Motor neuron (in vitro differentiated cells): ENCODE data around the gene NOP9. TPM values are rescaled to one million over a fixed set of nuclear protein-coding genes. Genes with fewer than 3 reads are reported as not detected.
A peak's percentile ranks its signal among the peaks of the same experiment; 100 is the strongest.

Experiments used
- ATAC-seq, 8 experiments: fragments of 200-7000 bp; cut with Tn5 transposase; replicated peaks in 6 of 8; 2 replicates each; pipeline ENCODE4 v1.8.0; 2021; ENCODE audit warnings: mild to moderate bottlenecking in 8 of 8, moderate library complexity in 8 of 8
- H3K27ac ChIP-seq, 2 donors: fragments of 250-450 bp; sonication (Bioruptor Pico); 2 replicates each; pipeline ENCODE4 v1.9.0; 2021; ENCODE audit warnings: antibody characterized with exemption in 2 of 2, mild to moderate bottlenecking in 2 of 2, moderate library complexity in 1 of 2
- H3K4me1 ChIP-seq, 2 donors: fragments of 250-450 bp; sonication (Bioruptor Pico); replicated peaks in 1 of 2; 2 replicates each; pipeline ENCODE4 v1.6.1; 2021; ENCODE audit warnings: antibody characterized with exemption in 2 of 2, mild to moderate bottlenecking in 2 of 2, moderate library complexity in 1 of 2
- H3K4me3 ChIP-seq, 5 donors: fragments of 250-450 bp; sonication (Bioruptor Pico); 2 replicates each; pipeline ENCODE4 v1.9.0; 2021; ENCODE audit warnings: antibody characterized with exemption in 5 of 5, mild to moderate bottlenecking in 5 of 5, moderate library complexity in 4 of 5
- WGBS, 10 experiments: fragments of 450-650 bp; shearing (Covaris generic); methylation state at CpG; one replicate each; pipeline ENCODE4 v1.0.0; 2022; 5-methylcytosine and 5-hydroxymethylcytosine counted together
- in situ Hi-C, 9 experiments: fragments of 400-800 bp; cut with MboI; loops; one replicate each; pipeline ENCODE4 v1.15.0; 2021; ENCODE audit warnings: low sequenced_read_pairs in 9 of 9, low pct_unique_long_range_greater_than_20kb in 2 of 9; ENCODE audit not compliant: unreplicated experiment in 9 of 9
- total RNA-seq, 8 experiments: library from RNA; unstranded; fragments of 300-600 nt; gene quantifications; 2 replicates each; pipeline versions ENCODE4 v1.2.3 to v1.2.4, GENCODE V29; 2022

NOP9 gene
- total RNA-seq, 8 experiments from 2014 or later: 13.5 to 32.8 (median 16.6) TPM

DNA sequence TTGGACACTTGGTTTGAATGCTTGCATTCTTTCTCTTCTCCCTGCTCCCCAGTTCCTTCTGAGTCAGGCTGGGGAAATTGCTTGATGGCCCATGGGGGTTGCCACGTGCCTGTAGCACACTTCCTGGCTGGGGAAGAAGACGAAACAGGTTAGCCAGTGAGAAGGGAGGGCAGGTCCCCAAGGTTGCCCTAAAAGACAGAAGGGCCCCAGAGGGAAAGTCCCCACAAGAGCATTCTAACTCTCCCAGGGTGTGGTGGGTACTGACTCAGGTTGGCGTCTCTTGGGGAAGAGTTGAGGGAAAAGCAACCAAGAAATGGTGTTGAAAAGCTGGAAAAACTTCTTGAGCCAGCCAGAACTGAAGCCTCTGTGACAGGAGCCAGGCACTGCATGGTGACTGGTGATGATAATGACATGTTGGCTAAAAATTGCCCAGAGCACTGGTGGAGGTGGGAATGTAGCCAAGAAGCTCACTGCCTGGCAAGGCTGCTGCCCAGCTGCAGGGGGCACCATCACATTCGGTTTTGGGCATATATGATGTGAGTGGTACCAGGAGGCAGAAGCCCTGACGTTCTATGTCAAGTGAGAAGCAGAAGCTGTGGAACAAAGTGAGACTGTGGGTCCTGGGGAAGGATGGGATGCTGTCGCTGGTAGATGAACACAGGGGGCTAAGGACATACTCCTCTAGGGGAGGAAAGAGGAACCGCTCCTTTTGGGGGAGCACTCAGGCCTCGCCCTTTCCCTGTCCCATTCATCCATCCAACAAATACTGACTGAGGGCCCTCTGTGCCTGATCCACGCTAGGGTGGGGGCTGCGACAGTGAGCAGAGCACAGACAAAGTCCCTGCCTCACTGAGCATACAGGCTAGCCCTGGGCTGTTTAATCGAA lies 20.1 kb upstream of the NOP9 start:
- peak in 2 of 8 experiments; percentile 3 to 59 for ATAC-seq
- in situ Hi-C loops: no loop called here
- 60 to 100% (median 76%) methylated on average over 1 to 6 of the region's 11 CpGs; no CpG with 5 or more reads in 4 of the 10 experiments for WGBS, 10 experiments

DNA sequence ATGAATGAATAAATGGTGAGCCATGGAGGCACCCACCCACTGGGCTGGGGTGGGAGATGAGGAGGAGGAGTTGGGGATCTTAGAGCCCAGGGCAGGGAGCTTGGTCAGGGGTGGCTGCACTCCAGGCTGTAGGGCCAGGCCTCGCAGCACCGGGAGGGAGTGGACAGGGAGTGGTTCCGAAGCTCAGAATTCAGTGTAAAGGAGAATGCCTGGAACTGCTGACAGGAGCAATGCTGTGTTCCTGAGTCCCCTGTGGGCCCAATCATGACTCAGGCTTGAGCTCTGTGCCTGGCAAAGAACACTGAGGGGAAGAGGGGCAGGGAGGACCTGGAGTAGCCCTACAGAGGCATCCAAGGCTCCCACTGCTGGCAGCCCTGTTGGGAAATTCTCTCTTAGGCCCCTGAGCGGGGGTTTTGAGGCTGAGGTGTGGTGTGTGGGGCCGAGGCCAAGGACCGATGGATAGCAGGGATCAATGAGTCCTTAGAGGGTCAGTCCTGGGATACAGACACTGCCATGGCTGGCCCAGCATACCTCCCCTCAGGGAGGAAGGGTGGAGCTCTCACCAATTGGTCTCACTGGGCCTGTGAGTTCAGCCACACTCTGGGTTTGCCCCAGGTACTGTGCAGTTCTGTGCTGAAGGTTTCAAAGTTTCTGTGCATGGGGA lies 18.7 kb upstream of the NOP9 start:
- in situ Hi-C loops: no loop called here
- WGBS, 10 experiments: 50 to 100% (median 66%) methylated on average over 2 to 6 of the region's 6 CpGs; no CpG with 5 or more reads in 5 of the 10 experiments
- ATAC-seq: peak in 2 of 8 experiments; percentile 91 to 94
- no peak overlapping the region for H3K4me3 ChIP-seq
- no peak overlapping the region for H3K27ac ChIP-seq
- no peaks in the 10 kb centered on the region for H3K4me1 ChIP-seq

More for the DNA sequence above, 20.1 kb upstream of the NOP9 start:
- no peak overlapping the region for H3K4me3 ChIP-seq
- no peak overlapping the region for H3K27ac ChIP-seq
- no peaks in the 10 kb centered on the region for H3K4me1 ChIP-seq

DNA sequence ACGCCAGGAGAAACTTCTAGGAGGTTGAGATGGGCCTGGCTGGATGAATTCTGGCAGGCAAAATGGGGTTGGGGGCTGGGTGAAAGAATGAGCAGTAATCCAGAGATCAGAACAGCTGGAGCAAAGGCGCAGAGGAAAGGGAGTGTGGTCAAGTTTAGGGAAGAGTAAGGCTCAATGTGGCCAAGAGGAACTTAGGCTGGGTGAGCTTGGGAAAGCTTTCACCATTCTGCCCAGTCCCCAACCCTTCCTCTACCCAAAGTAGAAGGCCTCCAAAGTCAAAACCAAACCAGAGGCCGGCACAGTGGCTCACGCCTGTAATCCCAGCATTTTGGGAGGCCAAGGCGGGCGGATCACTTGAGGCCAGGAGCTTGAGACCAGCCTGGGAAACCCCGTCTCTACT lies 18.0 kb upstream of the NOP9 start:
- 40 to 100% (median 83%) methylated on average over 1 to 5 of the region's 7 CpGs; no CpG with 5 or more reads in 1 of the 10 experiments for WGBS, 10 experiments
- Histone ChIP-seq H3K4me3 (no peak overlapping the region), H3K27ac (no peak overlapping the region), H3K4me1 (no peaks in the 10 kb centered on the region)
- in situ Hi-C loops: no loop called here
- no peak for ATAC-seq

DNA sequence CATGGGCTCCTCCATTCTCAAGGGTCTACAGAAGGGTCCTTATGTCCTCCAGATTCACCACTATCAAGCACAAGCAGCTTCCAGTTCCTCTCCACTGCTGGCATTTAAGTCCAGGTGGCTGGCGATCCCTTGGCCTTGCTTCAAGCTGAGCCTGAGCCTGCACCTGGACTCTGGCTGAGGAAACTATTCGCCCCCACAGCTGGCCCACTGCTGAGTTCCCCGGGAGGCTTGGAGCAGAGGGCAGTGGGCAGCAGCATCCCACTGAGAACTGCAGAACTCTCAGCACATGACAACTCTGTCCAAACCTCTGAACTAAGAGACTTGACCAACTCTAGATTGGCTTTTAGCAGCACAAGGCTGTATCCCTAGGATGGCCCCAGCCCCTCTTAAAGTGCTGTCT lies 16.9 kb upstream of the NOP9 start:
- in situ Hi-C loops: no loop called here
- no peak overlapping the region for H3K27ac ChIP-seq
- WGBS, 10 experiments: 20 to 83% (median 58%) methylated on average over 1 to 3 of the region's 3 CpGs; no CpG with 5 or more reads in 4 of the 10 experiments
- H3K4me3 ChIP-seq: no peak overlapping the region
- no peak for ATAC-seq
- H3K4me1 ChIP-seq: no peaks in the 10 kb centered on the region

DNA sequence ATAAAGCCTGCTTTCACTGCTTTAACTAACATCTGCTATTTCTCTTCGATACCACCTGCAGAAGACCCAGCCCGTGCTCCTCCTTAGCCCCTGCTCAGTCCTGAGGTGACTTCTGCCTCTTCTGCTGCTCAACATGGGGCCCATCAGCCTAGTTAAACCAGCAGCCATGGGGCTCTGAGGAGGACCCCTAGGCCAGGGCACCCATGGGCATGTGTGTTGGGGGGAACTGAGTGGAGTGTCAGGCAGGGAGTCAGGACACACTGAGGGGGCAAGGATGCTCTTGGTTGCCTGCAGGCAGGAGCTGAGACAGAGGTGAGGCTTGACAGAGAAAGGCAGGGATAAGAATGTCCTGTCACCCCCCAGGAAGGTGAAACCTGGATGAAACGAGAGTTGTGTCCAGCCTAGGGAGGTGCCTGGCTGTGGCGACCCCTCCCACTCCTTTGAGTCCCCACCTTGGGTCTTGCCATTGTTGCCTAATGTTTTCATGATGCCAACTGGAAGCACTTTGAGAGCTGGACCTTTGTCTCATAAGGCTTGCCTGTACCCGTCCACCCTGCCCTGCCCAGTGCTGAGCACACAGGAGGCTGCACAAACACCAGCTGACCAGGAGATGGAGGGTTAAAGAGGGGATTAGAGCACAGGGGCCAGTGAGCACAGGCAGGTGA lies 15.7 kb upstream of the NOP9 start:
- H3K4me3 ChIP-seq: no peak overlapping the region
- WGBS, 10 experiments: 40 to 94% (median 70%) methylated on average over 1 to 4 of the region's 5 CpGs; no CpG with 5 or more reads in 3 of the 10 experiments
- H3K4me1 ChIP-seq: no peaks in the 10 kb centered on the region
- in situ Hi-C loops: no loop called here
- no peak overlapping the region for H3K27ac ChIP-seq
- ATAC-seq: no peak

DNA sequence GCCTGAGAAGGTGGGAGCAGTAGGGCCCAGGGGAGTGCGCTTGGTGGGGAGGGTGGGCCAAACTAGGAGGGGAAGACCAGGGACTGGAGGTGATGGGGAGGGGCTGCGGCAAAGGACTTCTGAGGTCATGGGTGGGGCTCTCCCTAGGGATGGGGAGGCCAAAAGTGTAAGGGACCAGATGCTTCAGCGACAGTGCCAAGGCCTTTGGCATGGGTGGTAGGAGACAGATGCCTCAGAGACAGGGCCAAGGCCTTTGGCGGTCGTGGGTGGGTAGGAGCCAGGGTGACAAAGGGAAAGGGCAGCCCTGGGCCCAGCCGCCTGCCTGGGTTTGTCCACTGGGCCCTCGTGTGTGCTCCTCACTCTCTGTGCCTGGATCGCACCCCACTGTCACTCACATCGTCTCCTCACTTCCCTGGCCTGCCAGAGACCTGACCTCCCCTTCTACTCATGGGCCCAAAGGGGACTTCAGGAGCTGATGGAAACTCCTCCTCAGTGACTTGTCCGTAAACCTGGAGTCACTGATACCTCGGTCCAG lies 15.1 kb upstream of the NOP9 start:
- H3K27ac ChIP-seq: no peak overlapping the region
- ATAC-seq: no peak
- 61 to 100% (median 79%) methylated on average over 1 to 3 of the region's 11 CpGs; no CpG with 5 or more reads in 6 of the 10 experiments for whole genome bisulfite sequencing, 10 experiments
- no peak overlapping the region for H3K4me3 ChIP-seq
- no peaks in the 10 kb centered on the region for H3K4me1 ChIP-seq
- in situ Hi-C loops: no loop called here

DNA sequence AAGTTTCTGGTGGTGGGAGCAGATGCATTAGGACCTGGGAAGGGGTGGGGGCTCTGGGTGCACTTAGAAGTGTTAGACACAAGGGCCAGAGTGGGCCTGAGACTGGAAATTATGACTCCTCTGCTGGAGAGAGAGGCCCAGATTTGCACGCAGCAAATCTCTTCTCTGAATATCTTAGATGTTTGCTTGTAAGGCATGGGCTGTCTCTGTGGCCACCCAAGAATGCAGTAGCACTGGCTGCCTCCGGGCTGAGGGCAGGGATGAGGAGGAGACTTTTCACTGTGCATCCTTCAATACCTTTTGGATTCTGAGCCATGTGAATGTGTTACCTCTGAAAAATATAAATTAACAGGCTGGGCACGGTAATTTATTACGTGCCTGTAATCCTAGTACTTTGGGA lies 14.3 kb upstream of the NOP9 start:
- H3K27ac ChIP-seq: no peak overlapping the region
- no peak overlapping the region for H3K4me3 ChIP-seq
- 47 to 100% (median 85%) methylated on average over 1 to 3 of the region's 4 CpGs; no CpG with 5 or more reads in 3 of the 10 experiments for WGBS, 10 experiments
- in situ Hi-C loops: no loop called here
- peak in 3 of 8 experiments; percentile 11 to 46 (median 14) for ATAC-seq
- no peaks in the 10 kb centered on the region for H3K4me1 ChIP-seq

DNA sequence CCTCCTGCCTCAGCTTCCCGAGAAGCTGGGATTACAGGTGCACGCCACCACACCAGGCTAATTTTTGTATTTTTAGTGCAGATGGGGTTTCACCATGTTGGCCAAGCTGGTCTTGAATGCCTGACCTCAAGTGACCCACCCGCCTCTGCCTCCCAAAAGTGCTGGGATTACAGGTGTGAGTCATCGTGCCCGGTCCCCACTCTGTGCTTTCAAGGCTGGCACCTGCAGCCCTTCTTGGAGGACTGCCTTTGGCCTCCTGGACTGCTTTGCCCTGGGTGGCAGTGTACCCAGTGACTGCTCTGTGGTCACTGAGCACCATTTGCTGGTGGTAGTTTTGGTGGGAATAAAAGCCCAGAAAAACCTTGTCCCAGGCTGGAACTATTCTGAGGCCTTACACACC lies 12.7 kb upstream of the NOP9 start:
- Histone ChIP-seq H3K4me3 (no peak overlapping the region), H3K4me1 (no peaks in the 10 kb centered on the region), H3K27ac (no peak overlapping the region)
- in situ Hi-C loops: no loop called here
- WGBS, 10 experiments: 89 to 100% (median 100%) methylated on average over 1 to 5 of the region's 5 CpGs; no CpG with 5 or more reads in 7 of the 10 experiments
- ATAC-seq: no peak

DNA sequence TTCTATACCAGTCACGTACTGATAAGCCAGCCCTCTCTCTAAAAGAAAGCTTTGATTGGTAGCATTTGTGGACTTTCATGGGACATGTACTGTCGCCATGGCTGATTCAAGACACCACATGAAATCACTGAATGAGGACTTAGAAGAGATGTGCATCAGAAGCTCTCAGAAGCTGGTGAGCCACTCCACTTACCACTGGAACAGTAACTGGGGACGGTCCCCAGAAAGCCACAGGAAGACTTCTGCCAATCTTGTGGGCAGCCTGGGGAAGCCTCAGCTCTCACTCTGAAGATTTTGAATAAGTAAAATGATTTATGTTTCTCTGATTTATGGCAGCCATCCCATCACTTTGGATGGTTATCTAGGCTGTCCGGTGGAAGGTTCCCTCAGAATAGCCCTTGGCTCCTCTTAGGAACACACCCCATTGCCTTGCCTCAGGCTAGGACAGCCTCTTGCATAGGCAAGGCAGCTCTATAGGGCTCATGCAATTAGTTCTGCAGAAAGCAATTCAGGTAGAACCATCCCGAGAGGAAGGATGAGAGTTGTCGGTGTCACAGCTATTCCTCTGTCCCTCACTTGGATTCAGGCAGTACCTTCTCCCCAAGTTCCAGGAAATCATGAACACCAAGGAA lies 9.9 kb upstream of the NOP9 start:
- Histone ChIP-seq H3K4me1 (no peaks in the 10 kb centered on the region), H3K4me3 (no peak overlapping the region), H3K27ac (no peak overlapping the region)
- WGBS, 10 experiments: 50 to 100% (median 83%) methylated on average over 1 to 4 of the region's 6 CpGs; no CpG with 5 or more reads in 3 of the 10 experiments
- ATAC-seq: peak in 3 of 8 experiments; percentile 31 to 85 (median 84)
- in situ Hi-C loops: loop anchor here in 1 of 9 experiments (10.0 kb wide), 1 partner anchor 45 kb away; the partner anchor contains the start of gene TINF2

DNA sequence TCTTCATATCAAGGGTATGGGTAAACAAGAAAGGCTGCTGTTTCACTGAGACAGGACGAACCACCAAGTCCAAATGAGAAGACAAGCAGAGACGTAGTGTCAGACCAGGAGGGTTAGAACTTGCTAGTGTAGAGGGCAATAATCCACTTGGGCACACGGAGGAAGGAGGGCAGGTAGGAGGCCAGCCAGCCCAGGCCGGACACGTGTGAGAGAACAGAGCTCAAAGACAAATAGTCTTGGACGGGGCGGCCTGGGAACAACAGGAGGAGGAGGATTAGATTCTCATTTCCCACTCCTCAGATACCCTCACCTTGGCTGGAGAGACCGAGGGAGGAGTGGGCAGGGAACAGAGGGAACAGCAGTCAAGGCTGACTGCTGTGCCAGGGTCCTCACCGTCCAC lies 8.9 kb upstream of the NOP9 start:
- Histone ChIP-seq H3K4me3 (no peak overlapping the region), H3K4me1 (no peaks in the 10 kb centered on the region), H3K27ac (no peak overlapping the region)
- in situ Hi-C loops: loop anchor here in 1 of 9 experiments (10.0 kb wide), 1 partner anchor 46 kb away; the partner anchor contains the start of gene TINF2
- ATAC-seq: no peak
- WGBS, 10 experiments: 17 to 83% (median 79%) methylated on average over 1 to 3 of the region's 9 CpGs; no CpG with 5 or more reads in 3 of the 10 experiments

DNA sequence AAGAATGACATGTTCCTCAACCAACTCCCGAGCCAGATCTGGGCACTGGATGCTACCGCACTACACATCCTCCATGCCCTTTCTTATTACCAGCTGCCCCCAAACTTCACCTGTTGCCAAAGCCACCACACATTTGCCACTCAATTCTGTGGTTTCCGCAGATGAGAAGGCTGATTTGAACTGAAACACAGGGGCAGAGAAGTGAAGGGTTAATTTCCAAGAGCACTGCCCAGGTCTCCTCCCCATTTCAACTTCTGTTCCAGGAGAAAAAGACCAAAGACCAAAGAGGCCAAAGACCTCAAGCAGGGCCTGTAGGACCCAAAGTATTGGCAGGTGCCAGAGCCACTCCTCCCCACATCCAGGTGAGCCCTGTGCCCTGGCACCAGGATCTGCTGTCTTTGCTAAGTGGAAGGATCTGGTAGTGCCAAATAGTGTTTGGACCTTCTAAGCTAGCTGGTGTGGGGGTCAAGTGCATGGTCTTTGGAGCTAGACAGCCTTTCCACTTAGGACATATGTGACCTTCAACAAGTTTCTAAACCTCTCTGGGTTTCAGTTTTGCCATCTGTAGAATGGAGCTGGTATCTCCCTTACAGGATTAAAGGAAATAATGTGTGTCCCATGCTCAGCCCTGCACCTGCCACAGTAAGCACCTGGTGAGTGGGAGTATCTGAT lies 8.1 kb upstream of the NOP9 start:
- Histone ChIP-seq H3K4me3 (no peak overlapping the region), H3K27ac (no peak overlapping the region), H3K4me1 (peaks cover under 1% of the 10 kb centered on the region in 2 donors)
- in situ Hi-C loops: loop anchor here in 1 of 9 experiments (10.0 kb wide), 1 partner anchor 47 kb away; the partner anchor contains the start of gene TINF2
- 60 to 100% (median 79%) methylated on average over 1 to 3 of the region's 3 CpGs; no CpG with 5 or more reads in 4 of the 10 experiments for WGBS, 10 experiments
- ATAC-seq: no peak
